ENCODE measurements around the gene ARMC7.

GRCh38 chr17:75061055-75061438 is 48.7 kb upstream of the ARMC7 start:
- TF ChIP-seq, protein P1, sequence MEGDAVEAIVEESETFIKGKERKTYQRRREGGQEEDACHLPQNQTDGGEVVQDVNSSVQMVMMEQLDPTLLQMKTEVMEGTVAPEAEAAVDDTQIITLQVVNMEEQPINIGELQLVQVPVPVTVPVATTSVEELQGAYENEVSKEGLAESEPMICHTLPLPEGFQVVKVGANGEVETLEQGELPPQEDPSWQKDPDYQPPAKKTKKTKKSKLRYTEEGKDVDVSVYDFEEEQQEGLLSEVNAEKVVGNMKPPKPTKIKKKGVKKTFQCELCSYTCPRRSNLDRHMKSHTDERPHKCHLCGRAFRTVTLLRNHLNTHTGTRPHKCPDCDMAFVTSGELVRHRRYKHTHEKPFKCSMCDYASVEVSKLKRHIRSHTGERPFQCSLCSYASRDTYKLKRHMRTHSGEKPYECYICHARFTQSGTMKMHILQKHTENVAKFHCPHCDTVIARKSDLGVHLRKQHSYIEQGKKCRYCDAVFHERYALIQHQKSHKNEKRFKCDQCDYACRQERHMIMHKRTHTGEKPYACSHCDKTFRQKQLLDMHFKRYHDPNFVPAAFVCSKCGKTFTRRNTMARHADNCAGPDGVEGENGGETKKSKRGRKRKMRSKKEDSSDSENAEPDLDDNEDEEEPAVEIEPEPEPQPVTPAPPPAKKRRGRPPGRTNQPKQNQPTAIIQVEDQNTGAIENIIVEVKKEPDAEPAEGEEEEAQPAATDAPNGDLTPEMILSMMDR (IDR thresholded peaks at IDR 0.05) = no peak
- TF ChIP-seq EP300 (IDR thresholded peaks at IDR 0.05) (no peak), POLR2A (IDR thresholded peaks at IDR 0.05) (no peak)
